GM19025 (cell line): Measurements from ENCODE around the gene MB21D2.
A peak's percentile ranks its signal among the peaks of the same experiment; 100 is the strongest.
"Not testable (repeated sequence)": the region's sequence is repeated elsewhere in the genome, so short reads cannot be mapped to it uniquely, and the experiment has no call there.

Experiments
- ATAC-seq: cut with Tn5 transposase; IDR thresholded peaks from one replicate; pipeline ENCODE4 v1.9.1; 2021; ENCODE audit warnings: mild to moderate bottlenecking, low read depth, moderate library complexity; ENCODE audit not compliant: unreplicated experiment

MB21D2 gene

DNA sequence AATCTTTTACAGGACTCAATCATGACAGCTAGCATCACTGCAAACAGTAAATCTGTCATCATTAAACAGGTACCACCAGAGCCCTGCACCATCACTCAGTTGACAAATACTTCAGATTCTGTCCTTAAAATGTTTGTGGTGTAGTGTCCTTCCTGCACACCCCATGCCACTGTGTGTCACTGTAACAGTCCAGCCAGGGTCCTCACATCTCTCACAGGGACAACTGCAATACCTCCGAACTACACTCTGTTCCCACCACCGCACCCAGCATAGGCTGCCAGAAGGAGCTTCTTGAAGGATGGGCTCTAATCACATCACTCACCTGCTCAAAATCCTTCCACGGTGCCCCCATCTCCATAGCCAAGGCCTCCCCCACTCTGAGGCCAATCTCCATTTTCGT lies 100.2 kb downstream of the MB21D2 start:
- no peak for ATAC-seq

DNA sequence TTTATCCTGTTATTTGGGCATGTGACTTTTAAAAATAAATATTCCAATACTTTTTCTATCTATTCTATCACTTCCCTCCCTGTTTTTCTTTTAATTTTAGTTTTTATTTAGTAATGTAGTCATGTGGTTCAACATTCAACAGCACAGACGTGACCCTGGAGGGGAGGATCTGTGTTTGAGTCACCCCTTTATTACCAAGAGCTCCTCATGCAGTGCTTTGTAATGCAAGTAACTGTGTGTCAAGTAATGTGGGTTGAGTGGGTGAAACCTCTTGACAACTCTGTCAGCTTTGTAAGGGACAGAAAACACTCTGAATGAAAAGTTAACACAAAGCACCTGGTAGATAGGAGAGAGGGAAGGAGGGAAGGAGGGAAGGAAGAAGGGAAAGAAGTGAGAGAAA lies 100.6 kb downstream of the MB21D2 start:
- ATAC-seq: peak; percentile 46

DNA sequence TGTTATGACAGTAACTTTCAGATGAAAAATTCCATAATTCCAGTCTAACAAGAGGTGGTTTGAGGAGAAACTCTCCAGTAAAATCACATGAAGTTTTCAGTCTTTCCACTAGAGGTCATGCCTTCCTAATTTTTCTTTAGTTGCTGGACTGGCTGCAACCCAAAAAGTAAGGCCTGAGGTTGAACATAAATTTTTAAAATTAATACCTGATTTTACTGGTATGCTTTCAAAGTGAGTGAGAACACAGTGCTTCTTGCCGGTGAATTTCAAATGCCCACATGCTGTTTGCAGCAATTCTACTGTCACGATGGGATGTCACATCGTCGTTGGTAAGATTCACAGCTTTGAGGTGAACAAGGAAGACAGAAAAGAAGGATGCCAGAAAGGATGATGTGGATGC lies 101.3 kb downstream of the MB21D2 start:
- ATAC-seq: no peak

DNA sequence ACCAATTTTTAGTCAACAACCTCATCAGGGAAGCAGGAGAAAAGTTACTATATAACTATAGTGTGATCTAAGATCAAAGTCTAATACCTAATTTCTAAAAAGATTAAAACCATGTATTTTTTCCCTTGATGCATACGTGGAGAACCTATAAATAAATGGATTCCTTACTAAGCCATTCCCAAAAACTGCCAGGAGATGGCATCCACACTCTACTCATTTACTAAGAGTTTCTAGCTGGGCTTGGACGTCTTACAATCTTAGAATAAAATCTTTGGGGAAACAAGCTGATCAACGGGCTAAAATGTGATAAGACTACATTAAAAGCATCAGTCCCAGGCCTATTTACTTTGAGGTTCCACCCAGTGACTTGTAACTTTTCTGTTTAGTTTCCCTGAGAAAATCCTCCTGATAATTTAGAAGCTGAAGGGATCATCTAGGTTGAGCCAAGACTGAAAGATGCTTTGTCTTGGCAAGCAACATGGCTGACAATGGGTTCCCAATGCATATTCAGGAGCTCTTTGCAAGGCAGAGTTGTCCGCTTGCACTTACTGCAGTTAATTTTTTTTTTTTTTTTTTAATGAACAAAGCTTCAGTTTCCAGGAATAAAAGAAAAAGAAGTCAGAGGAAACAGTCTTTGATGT lies 104.8 kb downstream of the MB21D2 start:
- no peak for ATAC-seq

DNA sequence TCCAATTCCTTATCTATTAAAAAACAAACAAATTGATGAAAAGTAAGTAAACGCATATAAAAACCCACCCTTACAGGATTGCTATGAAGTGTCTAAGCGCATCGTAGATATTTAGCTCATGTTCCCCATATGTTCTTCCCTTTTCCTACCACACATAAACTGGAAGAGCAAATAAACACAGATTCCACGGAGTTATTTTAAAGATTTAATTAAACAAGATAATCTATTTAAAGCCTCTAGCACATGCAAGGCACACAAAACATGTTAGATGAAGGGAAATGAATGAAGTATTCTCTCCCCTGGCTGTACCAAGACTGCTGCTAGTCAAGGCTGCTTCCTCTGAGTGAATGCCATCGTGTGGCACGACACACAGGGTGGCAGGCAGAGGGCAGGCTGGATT lies 111.9 kb downstream of the MB21D2 start:
- no peak for ATAC-seq

DNA sequence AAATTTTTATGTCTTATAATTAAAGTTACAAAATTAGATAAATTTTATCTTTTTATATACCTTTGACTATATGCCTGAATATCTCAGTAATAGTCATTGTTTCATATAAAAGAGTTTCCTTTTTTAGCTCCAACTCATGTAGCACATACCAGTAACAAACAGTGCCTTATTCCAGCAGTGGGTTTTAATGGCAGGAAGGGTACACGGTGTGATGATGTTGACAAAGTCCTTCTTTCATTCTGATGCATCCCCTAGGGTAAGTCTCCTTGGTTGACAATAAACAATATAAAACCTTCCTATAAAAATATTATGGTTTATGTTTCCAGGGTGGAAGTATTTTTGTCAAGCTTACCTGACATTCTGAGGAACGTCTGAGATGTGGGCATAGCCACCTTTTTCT lies 113.2 kb downstream of the MB21D2 start:
- no peak for ATAC-seq

DNA sequence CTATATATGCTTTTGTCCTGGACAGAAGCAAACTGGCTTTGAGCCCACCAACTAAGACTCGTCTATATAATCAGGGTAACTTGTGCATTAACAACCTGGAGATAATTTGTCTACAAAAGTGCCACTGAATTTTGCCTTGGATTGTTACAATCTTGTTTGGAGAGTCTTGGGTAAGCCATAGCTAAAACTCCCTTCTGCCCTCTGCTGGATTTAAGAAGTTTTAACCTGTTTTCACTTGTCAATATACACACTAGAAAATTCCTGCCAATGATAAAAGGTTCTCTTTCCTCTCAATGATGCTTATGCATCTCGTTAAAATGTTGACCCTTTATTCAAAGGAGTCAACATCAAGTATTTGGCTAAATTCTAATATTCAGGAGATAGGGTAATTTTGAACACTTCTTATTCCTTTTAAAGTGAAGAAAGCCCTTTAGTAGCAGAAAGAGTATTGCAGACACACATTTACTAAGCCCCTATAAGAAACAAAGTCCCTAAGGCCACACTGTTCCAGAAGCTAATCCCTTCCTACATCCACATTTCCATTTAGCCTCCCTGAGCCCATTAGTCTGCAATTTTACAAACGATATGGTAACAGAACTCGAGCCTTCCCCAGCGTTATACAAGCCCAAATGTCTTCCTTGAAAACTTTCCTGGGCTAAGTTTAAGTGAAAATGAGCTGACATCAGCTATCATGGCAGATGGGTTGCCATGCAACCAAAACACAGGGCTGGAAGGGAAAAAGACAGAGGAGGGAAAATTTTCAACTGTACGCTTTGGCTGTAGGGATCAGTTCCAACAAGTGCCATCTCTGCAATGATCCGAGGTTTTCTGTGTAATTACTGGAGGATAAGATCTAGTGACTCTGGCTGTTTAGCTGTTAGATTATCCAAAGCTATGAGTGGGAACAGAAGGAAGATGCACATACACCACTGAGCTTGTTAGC lies 114.4 kb downstream of the MB21D2 start:
- ATAC-seq: no peak

DNA sequence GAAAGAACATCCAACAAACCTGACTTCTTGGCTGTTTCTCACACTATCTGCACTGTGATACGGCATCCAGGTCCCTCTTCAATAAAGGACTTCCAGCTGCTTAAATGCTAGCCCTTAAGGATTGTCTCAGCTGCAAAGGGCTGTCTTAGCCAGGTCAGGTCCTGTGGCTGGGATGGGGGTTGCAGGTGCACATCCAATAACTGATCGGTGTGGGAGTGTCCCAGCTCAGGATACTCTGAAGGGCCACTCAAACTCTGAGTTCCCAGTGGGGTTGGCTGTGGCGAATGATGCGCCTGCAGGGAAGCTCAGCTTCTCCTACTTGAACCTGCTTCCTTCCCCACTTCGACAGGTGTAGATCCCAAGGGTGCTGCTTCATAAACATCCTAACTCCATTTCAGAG lies 115.7 kb downstream of the MB21D2 start:
- no peak for ATAC-seq

DNA sequence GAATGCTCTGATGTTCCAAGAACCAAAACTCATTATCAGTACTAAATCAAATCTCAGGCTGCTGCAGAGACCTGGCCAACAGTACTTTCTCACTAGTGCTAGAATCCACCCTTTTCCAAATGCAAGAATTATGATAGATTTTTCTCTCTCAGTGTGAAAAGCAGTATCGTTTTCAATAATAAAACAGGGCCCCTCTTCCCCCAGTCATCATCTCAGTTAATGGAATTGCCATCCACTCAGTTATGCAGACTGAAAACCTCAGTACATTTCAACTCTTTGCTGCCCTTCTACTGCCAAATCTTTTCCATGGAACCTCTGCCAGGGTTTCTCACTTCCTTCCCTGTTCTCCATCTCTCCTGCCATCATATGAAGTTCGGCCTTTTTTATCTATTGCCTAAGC lies 117.9 kb downstream of the MB21D2 start:
- ATAC-seq: no peak

DNA sequence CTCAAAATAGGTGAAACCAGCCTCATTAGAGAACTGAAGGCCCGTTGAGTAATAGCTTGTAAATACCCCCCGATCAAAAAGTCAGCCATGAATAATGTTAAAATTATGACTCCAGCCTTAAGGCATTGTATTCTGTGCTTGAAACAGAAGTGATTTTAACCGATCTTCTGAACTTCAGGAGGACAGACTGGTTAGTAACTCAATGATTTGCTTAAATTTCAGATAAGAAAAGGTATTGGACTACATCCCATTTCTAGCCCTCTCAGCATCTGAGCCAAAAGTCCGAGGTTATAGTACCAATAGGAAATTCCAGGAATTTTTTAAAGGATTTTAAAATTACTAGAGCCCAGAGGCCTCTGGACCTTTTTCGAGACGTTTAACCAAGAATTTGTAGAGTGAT lies 122.6 kb downstream of the MB21D2 start:
- no peak for ATAC-seq

DNA sequence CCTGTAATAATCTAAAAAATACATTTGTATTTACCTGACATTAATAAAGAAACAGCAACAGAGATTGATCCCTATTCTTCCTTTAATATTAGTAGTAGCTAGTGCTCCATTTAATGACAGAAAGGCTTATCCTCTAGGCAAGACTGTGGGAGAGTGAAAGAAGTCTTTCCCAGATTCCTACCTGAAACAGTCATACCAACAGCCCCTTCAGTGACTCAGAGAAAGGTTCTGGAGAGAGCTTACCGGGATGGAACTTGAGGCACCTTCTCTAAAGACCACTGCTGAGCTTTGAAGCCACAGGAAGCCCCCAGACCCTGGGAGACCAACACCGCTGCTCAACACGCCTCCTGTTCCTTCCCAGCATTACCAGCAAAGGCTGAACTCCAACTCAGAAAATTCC lies 123.4 kb downstream of the MB21D2 start:
- ATAC-seq: no peak

DNA sequence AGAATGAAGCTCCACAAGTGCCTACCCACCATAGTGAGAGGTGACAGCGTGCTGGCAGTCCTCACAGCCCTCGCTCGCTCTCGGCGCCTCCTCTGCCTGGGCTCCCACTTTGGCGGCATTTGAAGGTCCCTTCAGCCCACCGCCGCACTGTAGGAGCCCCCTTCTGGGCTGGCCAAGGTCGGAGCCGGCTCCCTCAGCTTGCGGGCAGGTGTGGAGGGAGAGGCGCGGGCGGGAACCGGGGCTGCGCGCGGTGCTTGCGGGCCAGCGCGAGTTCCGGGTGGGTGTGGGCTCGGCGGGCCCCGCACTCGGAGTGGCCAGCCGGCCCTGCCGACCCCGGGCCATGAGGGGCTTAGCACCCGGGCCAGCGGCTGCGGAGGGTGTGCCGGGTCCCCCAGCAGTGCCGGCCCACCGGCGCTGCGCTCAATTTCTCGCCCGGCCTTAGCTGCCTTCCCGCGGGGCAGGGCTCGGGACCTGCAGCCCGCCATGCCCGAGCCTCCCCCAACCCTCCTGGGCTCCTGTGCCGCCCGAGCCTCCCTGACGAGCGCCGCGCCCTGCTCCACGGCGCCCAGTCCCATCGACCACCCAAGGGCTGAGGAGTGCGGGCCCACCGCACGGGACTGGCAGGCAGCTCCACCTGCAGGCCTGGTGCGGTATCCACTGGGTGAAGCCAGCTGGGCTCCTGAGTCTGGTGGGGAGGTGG lies 128.7 kb downstream of the MB21D2 start:
- not testable (repeated sequence) for ATAC-seq

DNA sequence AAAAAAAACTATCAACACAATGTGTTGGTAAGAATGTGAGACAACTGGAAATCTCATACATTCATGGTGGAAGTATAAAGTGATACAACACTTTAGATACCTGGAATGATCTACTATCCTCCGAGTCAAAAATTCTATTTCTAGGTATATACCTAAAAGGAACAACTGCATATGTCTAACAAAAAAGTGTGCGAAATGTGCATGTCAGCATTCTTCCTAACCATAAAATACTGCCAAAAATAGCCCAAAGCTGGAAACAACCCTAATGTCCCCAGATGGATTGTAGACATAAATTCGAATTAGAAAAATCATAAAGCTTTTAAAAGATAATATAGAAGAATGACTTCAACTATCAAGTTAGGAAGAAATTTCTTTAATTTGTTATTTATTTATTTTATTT lies 139.1 kb downstream of the MB21D2 start:
- no peak for ATAC-seq

DNA sequence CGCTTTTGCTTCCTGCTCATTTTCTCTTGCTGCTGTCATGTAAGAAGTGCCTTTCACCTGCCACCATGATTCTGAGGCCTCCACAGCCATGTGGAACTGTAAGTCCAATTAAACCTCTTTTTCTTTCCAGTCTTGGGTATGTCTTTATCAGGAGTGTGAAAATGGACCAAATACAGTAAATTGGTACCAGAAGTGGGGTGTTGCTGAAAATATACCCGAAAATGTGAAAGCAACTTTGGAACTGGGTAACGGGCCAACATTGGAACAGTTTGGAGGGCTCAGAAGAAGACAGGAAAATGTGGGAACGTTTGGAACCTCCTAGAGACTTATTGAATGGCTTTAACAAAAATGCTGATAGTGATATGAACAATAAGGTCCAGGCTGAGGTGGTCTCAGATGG lies 143.3 kb downstream of the MB21D2 start:
- ATAC-seq: not testable (repeated sequence)

DNA sequence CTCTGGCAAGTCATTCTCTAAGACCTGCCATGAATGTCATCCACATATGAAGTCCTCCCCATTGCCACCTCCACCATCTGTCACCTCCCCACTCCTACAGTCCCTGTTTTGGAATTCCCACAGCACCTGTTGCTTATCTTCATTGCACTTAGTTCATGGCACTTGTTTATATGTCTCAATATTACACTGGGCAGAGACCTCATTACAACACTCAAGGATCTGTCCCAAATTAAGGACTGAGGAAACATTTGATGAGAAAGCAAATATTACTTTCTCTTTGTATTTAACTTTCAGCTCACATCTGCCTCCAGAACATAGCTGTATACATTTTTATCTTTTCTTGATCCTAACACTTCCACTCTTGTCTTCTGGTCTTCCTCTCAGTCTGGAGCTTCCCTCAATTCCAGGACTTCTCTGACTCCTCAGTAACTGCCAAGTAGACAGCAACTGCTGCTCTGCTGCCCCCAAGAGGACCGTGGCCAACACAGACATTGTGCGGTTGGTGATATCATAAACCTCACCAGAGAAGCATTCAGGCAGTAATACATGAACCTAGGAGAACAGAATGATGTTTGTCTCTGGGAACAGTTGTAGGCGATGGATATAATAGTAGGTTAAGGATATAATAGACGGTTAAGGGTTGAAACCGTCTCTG lies 145.3 kb downstream of the MB21D2 start:
- ATAC-seq: no peak

DNA sequence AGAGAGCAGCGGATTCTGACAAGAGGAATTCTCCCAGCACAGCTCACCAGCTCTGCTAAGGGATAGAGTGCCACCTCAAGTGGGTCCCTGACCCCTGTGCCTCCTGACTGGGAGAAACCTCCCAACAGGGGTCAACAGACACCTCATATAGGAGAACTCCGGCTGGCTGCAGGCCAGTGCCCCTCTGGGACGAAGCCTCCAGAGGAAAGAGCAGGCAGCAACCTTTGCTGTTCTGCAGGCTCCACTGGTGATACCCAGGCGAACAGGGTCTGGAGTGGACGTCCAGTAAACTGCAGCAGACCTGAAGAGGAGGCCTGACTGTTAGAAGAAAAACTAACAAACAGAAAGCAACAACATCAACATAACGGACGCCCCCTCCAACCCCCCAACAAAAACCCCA lies 159.0 kb downstream of the MB21D2 start:
- no peak for ATAC-seq

DNA sequence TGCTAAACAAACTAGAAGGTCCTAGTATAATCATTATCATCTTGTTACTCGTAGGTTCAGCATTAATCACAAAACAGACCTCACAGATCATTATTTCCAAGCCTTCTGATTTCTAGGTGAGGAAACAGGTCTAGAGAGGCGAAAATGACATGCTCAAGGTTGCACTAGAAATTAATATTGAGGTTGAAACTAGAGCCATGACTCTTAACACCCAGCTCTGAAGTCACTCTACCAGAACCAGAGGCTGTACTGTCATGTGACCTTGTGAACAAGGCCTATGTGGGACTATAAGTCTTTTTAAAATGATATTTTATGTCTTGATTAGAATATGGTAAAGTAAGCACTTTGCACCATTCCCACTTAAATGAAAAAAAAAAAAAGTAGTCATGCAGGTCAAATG lies 166.5 kb downstream of the MB21D2 start:
- no peak for ATAC-seq

DNA sequence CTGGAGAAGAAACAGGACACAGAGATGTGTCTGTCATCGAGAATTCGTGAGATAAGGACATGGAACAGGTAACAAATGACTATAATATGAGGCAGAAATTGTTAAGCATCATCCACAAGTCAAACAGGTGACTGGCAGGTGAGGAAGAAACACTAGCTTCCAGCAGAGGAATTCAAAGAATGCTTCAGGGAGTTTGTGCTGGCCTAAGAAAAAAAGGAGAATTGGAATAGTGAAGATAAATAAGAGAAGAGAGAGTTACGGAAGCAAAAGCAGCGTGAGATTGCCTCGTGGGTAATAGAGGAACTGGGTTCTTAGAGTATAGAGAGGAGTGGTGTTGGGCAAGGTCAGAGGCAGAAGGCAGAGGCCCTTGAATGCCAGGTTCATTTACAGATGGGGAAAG lies 167.5 kb downstream of the MB21D2 start:
- ATAC-seq: no peak

DNA sequence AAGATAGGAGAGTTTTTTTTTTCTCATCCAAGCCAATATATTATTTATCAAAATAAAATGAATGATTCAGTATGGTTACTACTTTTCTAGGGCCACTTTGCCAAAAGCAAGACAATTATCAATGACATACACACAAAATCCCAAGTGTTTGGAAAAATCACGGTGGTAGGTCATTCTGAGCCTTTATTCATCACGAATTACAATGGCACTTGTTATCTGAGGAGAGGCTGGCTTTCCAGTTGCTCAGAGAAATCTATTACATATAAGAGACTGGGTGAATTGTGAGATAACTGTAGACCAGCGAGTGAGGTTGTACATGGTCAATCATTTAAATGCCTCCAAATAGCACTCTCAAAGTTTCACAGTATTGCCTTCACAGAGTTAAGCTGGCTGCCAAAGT lies 169.9 kb downstream of the MB21D2 start:
- ATAC-seq: no peak

DNA sequence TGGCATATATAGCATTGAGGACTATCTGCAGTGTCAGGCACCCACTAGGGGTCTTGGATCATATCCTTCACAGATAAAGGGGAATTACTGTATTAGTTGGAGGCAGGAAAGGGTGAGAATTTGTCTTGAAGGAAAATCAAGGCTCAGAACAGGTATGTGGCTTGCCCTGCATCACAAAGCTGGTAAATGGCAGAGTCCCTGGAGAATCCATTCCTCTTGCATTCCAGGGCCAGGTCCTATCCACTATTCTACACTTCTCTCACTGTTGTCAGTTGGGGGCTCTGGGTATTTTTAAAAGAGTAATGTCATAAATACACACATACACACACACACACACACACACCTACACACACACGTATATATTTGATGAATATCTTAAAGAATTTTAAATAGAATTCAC lies 170.5 kb downstream of the MB21D2 start:
- no peak for ATAC-seq
